ENCODE results near the gene CCL19. TPM values are rescaled to one million over a fixed set of nuclear protein-coding genes. Genes with fewer than 3 reads are reported as not detected.

CCL19 gene
- total and polyA plus RNA-seq, 2 of the 8 experiments (the other 6 are each of a cell fraction or from before 2014, with no cell fraction given): not detected

DNA sequence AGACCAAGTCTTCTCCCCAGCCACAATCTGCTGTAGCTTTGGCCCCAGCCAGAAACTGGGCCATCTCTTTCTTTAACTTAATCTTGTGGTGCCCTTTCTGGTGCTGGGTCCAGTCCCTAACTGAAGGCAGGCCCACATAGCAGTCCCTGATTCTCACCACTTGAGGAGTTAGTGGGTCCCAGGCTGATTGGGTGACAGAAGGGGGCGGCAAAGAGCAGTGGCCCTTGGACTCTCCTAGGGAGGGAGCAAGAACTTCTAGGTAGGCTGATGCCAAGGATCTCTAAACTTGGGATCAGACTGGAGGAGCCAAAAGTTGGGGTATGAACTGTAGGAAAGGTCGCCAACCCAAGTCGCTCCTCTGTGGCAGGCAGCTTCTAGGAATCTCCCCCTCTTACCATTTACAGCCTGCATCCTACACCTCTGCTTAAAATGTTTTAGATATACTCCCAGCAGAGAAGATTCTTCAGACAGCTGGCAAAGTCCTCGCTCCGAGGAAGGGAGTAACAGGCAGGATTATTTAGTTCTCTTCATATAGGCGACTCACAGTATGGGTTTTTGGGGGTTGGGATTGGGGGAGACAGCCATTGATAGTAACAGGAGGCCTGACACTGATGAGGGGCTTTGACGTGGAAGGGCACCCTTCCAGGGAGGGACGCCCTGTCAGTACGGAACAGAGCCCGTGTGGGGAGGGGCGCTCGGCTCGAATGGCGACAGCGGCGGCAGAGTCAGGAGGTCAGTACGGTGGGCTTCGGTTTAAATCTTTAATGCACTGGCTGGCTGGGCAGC is 26.6 kb downstream of the CCL19 start:
- CTCF ChIA-PET (ENCODE audit: partially characterized antibody): interaction anchor here (0.6 to 15.2 kb wide), 19 partner anchors 8 to 722 kb away, joined by 3 to 277 read pairs (median 4); partner anchors contain the start of genes ARID3C, DCTN3, GALT and IL11RA
- Histone ChIP-seq H3K27me3 (replicated peaks in 1 of 4; ENCODE audit: control insufficient read depth in 3 of 4, extremely low read depth in 1 of 4, insufficient read depth in 3 of 4, low read length in 3 of 4) (peaks cover 0 to 5% (median 0%) of the 10 kb centered on the region in 4 experiments; a peak in 2 of 7 replicates), H3K4me3 (ENCODE audit: extremely low read depth in 1 of 4, insufficient read depth in 2 of 4, low read depth in 3 of 4, low read length in 4 of 4) (peak overlapping the region; percentile 59 to 81 (median 78)), H3K79me1 (ENCODE audit: low read depth, low read length) (no peaks in the 10 kb centered on the region), H3K9ac (replicated peaks in 1 of 4; ENCODE audit: extremely low read depth in 1 of 4, low read depth in 3 of 4, low read length in 3 of 4) (no peak overlapping the region; a peak in 1 of 7 replicates), H4K20me1 (replicated peaks in 1 of 2; ENCODE audit: control insufficient read depth in 1 of 2, insufficient read depth in 2 of 2, low read length in 2 of 2) (peaks cover 0 to 2% of the 10 kb centered on the region in 2 experiments), H2BK5ac (ENCODE audit: low read depth, low read length) (no peak overlapping the region), H2BK20ac (ENCODE audit: low read length) (no peak overlapping the region), H3K4me2 (ENCODE audit: insufficient read depth in 1 of 2, low read depth in 2 of 2, low read length in 2 of 2) (peak overlapping the region; percentile 85 to 98), H2BK12ac (ENCODE audit: low read depth, low read length) (no peak overlapping the region), H3K9me3 (ENCODE audit: insufficient read depth in 2 of 2, low read depth in 1 of 2, low read length in 1 of 2) (peaks cover 3 to 4% of the 10 kb centered on the region in 2 experiments; a peak in 1 of 4 replicates), H3K18ac (ENCODE audit: extremely low read depth, low read length) (no peak overlapping the region), H3K14ac (ENCODE audit: insufficient read length) (no peak overlapping the region), H4K8ac (ENCODE audit: extremely low read depth, insufficient read depth, low read length) (no peak overlapping the region), H3K4me1 (replicated peaks in 1 of 4; ENCODE audit: control insufficient read depth in 3 of 4, insufficient read depth in 4 of 4, low read length in 3 of 4) (peaks cover 0 to 4% (median 2%) of the 10 kb centered on the region in 4 experiments; a peak in 2 of 7 replicates), H3K27ac (ENCODE audit: low read depth, low read length) (no peak overlapping the region), H3K23ac (ENCODE audit: insufficient read length) (no peak overlapping the region), H3K36me3 (ENCODE audit: control insufficient read depth in 2 of 4, insufficient read depth in 4 of 4, low read length in 3 of 4) (peaks cover 0 to 5% (median 0%) of the 10 kb centered on the region in 4 experiments; a peak in 3 of 8 replicates), H2BK15ac (ENCODE audit: low read length) (no peak overlapping the region), H3K23me2 (ENCODE audit: low read depth, low read length) (peaks cover 9% of the 10 kb centered on the region), H4K5ac (ENCODE audit: insufficient read length, low read depth, low read length) (no peak overlapping the region), H3K56ac (replicated peaks; ENCODE audit: insufficient read length, low read depth, low read length) (no peak overlapping the region), H4K91ac (replicated peaks; ENCODE audit: insufficient read length, low read length) (no peak overlapping the region), H2BK120ac (replicated peaks; ENCODE audit: low read depth, low read length) (no peak overlapping the region), H2AFZ (ENCODE audit: low read length) (no peak overlapping the region), H3K79me2 (ENCODE audit: control insufficient read depth in 1 of 2, insufficient read depth in 2 of 2, low read length in 2 of 2) (peaks cover 0 to 8% of the 10 kb centered on the region in 2 experiments; a peak in 1 of 4 replicates), H2AK5ac (ENCODE audit: low read depth, low read length) (no peak overlapping the region), H3K4ac (replicated peaks; ENCODE audit: insufficient read length, low read depth, low read length) (no peak overlapping the region)
- WGBS, 2 experiments (ENCODE audit: extremely low coverage in 1 of 2, insufficient coverage in 1 of 2, insufficient read length in 1 of 2, insufficient replicate concordance in 2 of 2, low coverage in 1 of 2, low lambda C conversion rate in 2 of 2, missing lambda C conversion rate in 1 of 2): 3% methylated on average over 18 of the region's 18 CpGs; no CpG with 5 or more reads in 1 of the 2 experiments
- FAIRE-seq (peak; percentile 66), DNase-seq (ENCODE audit: low read depth in 1 of 2, low spot score in 2 of 2) (peak; percentile 85 to 94)
- POLR2A ChIA-PET (ENCODE audit: partially characterized antibody): interaction anchor here (0.8 to 7.7 kb wide), 5 partner anchors 9 to 30 kb away, joined by 4 to 92 read pairs (median 8); partner anchors contain the start of genes GALT, IL11RA and SIGMAR1
- peak; percentile 43 for TF ChIP-seq TAF7 (optimal IDR thresholded peaks at IDR 0.05; ENCODE audit: borderline replicate concordance, low read depth, low read length)
- TF ChIP-seq RAD21 (IDR thresholded peaks at IDR 0.05 in 1 of 2, conservative IDR thresholded peaks at IDR 0.05 in 1 of 2; ENCODE audit: low read depth in 2 of 2, low read length in 2 of 2): peak; percentile 52 to 72
- TF ChIP-seq TCF12 (IDR thresholded peaks at IDR 0.05; ENCODE audit: low read depth, low read length): no peak
- no peak for TF ChIP-seq RXRA (IDR thresholded peaks at IDR 0.05; ENCODE audit: insufficient read depth, low read depth, low read length)
- peak; percentile 31 for TF ChIP-seq TEAD4 (IDR thresholded peaks at IDR 0.05; ENCODE audit: low read depth, low read length)
- TF ChIP-seq SAP30 (IDR thresholded peaks at IDR 0.05; ENCODE audit: insufficient read depth, insufficient replicate concordance, low read length): peak; percentile 82
- TF ChIP-seq, protein P1, sequence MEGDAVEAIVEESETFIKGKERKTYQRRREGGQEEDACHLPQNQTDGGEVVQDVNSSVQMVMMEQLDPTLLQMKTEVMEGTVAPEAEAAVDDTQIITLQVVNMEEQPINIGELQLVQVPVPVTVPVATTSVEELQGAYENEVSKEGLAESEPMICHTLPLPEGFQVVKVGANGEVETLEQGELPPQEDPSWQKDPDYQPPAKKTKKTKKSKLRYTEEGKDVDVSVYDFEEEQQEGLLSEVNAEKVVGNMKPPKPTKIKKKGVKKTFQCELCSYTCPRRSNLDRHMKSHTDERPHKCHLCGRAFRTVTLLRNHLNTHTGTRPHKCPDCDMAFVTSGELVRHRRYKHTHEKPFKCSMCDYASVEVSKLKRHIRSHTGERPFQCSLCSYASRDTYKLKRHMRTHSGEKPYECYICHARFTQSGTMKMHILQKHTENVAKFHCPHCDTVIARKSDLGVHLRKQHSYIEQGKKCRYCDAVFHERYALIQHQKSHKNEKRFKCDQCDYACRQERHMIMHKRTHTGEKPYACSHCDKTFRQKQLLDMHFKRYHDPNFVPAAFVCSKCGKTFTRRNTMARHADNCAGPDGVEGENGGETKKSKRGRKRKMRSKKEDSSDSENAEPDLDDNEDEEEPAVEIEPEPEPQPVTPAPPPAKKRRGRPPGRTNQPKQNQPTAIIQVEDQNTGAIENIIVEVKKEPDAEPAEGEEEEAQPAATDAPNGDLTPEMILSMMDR (IDR thresholded peaks at IDR 0.05; ENCODE audit: control extremely low read depth in 1 of 3, insufficient read depth in 1 of 3, low read depth in 1 of 3, low read length in 3 of 3): peak; percentile 99 to 100 (median 100)
